ENCODE data around the gene TPT1.

GRCh38 chr13:45372189-45373161 lies 31.5 kb upstream of the TPT1 start:
- TF ChIP-seq EZH2 (IDR thresholded peaks at IDR 0.05; ENCODE audit: borderline replicate concordance, low read length): no peak
- TF ChIP-seq CTCF (IDR thresholded peaks at IDR 0.05; ENCODE audit: low read length): no peak
